Activated CD4-positive, CD25-positive, alpha-beta regulatory T cell treated with anti-CD3 and anti-CD28 coated beads, Interleukin-2, amount 50 U/mL, for 24 hours (primary cell): ENCODE data around the gene FALEC.
A peak's percentile ranks its signal among the peaks of the same experiment; 100 is the strongest.

Experiments
- ATAC-seq, 2 donors: fragments of 150-1000 bp; cut with Tn5 transposase; one replicate each; pipeline ENCODE4 v1.10.0; 2021; ENCODE audit warnings: mild to moderate bottlenecking in 1 of 2, moderate library complexity in 1 of 2

Gene FALEC

GRCh38 chr1:150546294-150546937 is 30.9 kb downstream of the FALEC start:
- no peak for ATAC-seq

- ATAC-seq = no peak
These were observed 32.7 kb downstream of the FALEC start for GRCh38 chr1:150548324-150548631.

- ATAC-seq = peak; percentile 78 to 80
These were observed 33.3 kb downstream of the FALEC start, which contains the start of gene ADAMTSL4 for GRCh38 chr1:150548632-150549495. ADAMTSL4 (plus strand) TSS chr1:150549408; CDS start chr1:150552289, 2,881 bp downstream.

- no peak for ATAC-seq
These were observed 34.1 kb downstream of the FALEC start for GRCh38 chr1:150549496-150550221.

- no peak for ATAC-seq
These were observed 34.9 kb downstream of the FALEC start for GRCh38 chr1:150550222-150551050.

- ATAC-seq = no peak
These were observed 35.7 kb downstream of the FALEC start for GRCh38 chr1:150551051-150551783.

- ATAC-seq = no peak
These were observed 36.2 kb downstream of the FALEC start for GRCh38 chr1:150551784-150552127.

- no peak for ATAC-seq
These were observed 36.8 kb downstream of the FALEC start for GRCh38 chr1:150552128-150552910.

GRCh38 chr1:150552911-150553289 is 37.3 kb downstream of the FALEC start:
- ATAC-seq = no peak

- no peak for ATAC-seq
These were observed 38.0 kb downstream of the FALEC start for GRCh38 chr1:150553392-150554085.

- ATAC-seq = no peak
These were observed 38.5 kb downstream of the FALEC start for GRCh38 chr1:150554086-150554452.

- ATAC-seq = no peak
These were observed 39.8 kb downstream of the FALEC start for GRCh38 chr1:150555198-150555970.

GRCh38 chr1:150555971-150556865 is 40.7 kb downstream of the FALEC start:
- no peak for ATAC-seq

GRCh38 chr1:150557065-150557600 is 41.6 kb downstream of the FALEC start:
- no peak for ATAC-seq

GRCh38 chr1:150557813-150558212 is 42.3 kb downstream of the FALEC start:
- ATAC-seq = no peak

- no peak for ATAC-seq
These were observed 42.8 kb downstream of the FALEC start for GRCh38 chr1:150558303-150558704.

- no peak for ATAC-seq
These were observed 43.5 kb downstream of the FALEC start for GRCh38 chr1:150558761-150559655.
